ENCODE results near the gene GTF2A1. TPM values are rescaled to one million over a fixed set of nuclear protein-coding genes. Genes with fewer than 3 reads are reported as not detected.

The GTF2A1 gene
- total and polyA plus RNA-seq, 2 experiments from 2014 or later = 3.8 to 25.1 TPM

GRCh38 chr14:81137316-81137715 lies 83.4 kb downstream of the GTF2A1 start:
- Histone ChIP-seq H3K9me3 (ENCODE audit: low read depth) (no peaks in the 10 kb centered on the region), H3K79me2 (no peaks in the 10 kb centered on the region), H3K4me2 (no peak overlapping the region), H4K20me1 (ENCODE audit: insufficient read depth, poor library complexity, severe bottlenecking) (no peaks in the 10 kb centered on the region), H2AFZ (no peak overlapping the region), H3K9me2 (replicated peaks; ENCODE audit: insufficient read depth) (no peaks in the 10 kb centered on the region), H3K4me1 (ENCODE audit: insufficient read depth) (no peaks in the 10 kb centered on the region), H3K4me3 (no peak overlapping the region), H3K27me3 (no peaks in the 10 kb centered on the region), H3K36me3 (replicated peaks; ENCODE audit: insufficient read depth, low read depth) (no peaks in the 10 kb centered on the region), H3K27ac (no peak overlapping the region)
- DNase-seq (ENCODE audit: low spot score) = no peak
- TF ChIP-seq EZH2 (IDR thresholded peaks at IDR 0.05; ENCODE audit: borderline replicate concordance) = no peak
- no peak for TF ChIP-seq CTCF (IDR thresholded peaks at IDR 0.05; ENCODE audit: poor library complexity)
- TF ChIP-seq EZH2phosphoT487 (IDR thresholded peaks at IDR 0.05; ENCODE audit: low read depth, severe bottlenecking, unreplicated experiment) = no peak
- 73% methylated on average over 2 of the region's 2 CpGs for WGBS (ENCODE audit: low lambda C conversion rate, missing lambda C conversion rate)

GRCh38 chr14:81133400-81133799 lies 87.4 kb downstream of the GTF2A1 start:
- H3K4me2 ChIP-seq = no peak overlapping the region
- H3K36me3 ChIP-seq (replicated peaks; ENCODE audit: insufficient read depth, low read depth) = no peaks in the 10 kb centered on the region
- no peaks in the 10 kb centered on the region for H3K4me1 ChIP-seq (ENCODE audit: insufficient read depth)
- H3K79me2 ChIP-seq = no peaks in the 10 kb centered on the region
- no peak for DNase-seq (ENCODE audit: low spot score)
- no peak overlapping the region for H3K4me3 ChIP-seq
- H2AFZ ChIP-seq = no peak overlapping the region
- no peaks in the 10 kb centered on the region for H3K9me2 ChIP-seq (replicated peaks; ENCODE audit: insufficient read depth)
- WGBS (ENCODE audit: low lambda C conversion rate, missing lambda C conversion rate) = 87% methylated on average over 2 of the region's 2 CpGs
- no peaks in the 10 kb centered on the region for H4K20me1 ChIP-seq (ENCODE audit: insufficient read depth, poor library complexity, severe bottlenecking)
- H3K27ac ChIP-seq = no peak overlapping the region
- no peaks in the 10 kb centered on the region for H3K9me3 ChIP-seq (ENCODE audit: low read depth)
- no peaks in the 10 kb centered on the region for H3K27me3 ChIP-seq
- TF ChIP-seq EZH2 (IDR thresholded peaks at IDR 0.05; ENCODE audit: borderline replicate concordance) (no peak), CTCF (IDR thresholded peaks at IDR 0.05; ENCODE audit: poor library complexity) (no peak), EZH2phosphoT487 (IDR thresholded peaks at IDR 0.05; ENCODE audit: low read depth, severe bottlenecking, unreplicated experiment) (no peak)

- no peak overlapping the region for H3K27ac ChIP-seq
- no peaks in the 10 kb centered on the region for H3K27me3 ChIP-seq
- H3K9me3 ChIP-seq (ENCODE audit: low read depth) = no peaks in the 10 kb centered on the region
- no peak overlapping the region for H3K4me2 ChIP-seq
- H3K79me2 ChIP-seq = no peaks in the 10 kb centered on the region
- no peaks in the 10 kb centered on the region for H3K4me1 ChIP-seq (ENCODE audit: insufficient read depth)
- no peaks in the 10 kb centered on the region for H3K9me2 ChIP-seq (replicated peaks; ENCODE audit: insufficient read depth)
- no peaks in the 10 kb centered on the region for H3K36me3 ChIP-seq (replicated peaks; ENCODE audit: insufficient read depth, low read depth)
- 53% methylated on average over 3 of the region's 3 CpGs for WGBS (ENCODE audit: low lambda C conversion rate, missing lambda C conversion rate)
- H3K4me3 ChIP-seq = no peak overlapping the region
- no peak for DNase-seq (ENCODE audit: low spot score)
- no peaks in the 10 kb centered on the region for H4K20me1 ChIP-seq (ENCODE audit: insufficient read depth, poor library complexity, severe bottlenecking)
- H2AFZ ChIP-seq = no peak overlapping the region
- TF ChIP-seq CTCF (IDR thresholded peaks at IDR 0.05; ENCODE audit: poor library complexity) (no peak), EZH2phosphoT487 (IDR thresholded peaks at IDR 0.05; ENCODE audit: low read depth, severe bottlenecking, unreplicated experiment) (no peak), EZH2 (IDR thresholded peaks at IDR 0.05; ENCODE audit: borderline replicate concordance) (no peak)
Observed at GRCh38 chr14:81132468-81132867, 88.3 kb downstream of the GTF2A1 start.

- Histone ChIP-seq H3K9me2 (replicated peaks; ENCODE audit: insufficient read depth) (no peaks in the 10 kb centered on the region), H2AFZ (no peak overlapping the region), H3K4me2 (no peak overlapping the region), H3K27ac (no peak overlapping the region), H3K27me3 (no peaks in the 10 kb centered on the region), H3K9me3 (ENCODE audit: low read depth) (no peaks in the 10 kb centered on the region), H4K20me1 (ENCODE audit: insufficient read depth, poor library complexity, severe bottlenecking) (no peaks in the 10 kb centered on the region), H3K79me2 (no peaks in the 10 kb centered on the region), H3K36me3 (replicated peaks; ENCODE audit: insufficient read depth, low read depth) (no peaks in the 10 kb centered on the region), H3K4me3 (no peak overlapping the region), H3K4me1 (ENCODE audit: insufficient read depth) (no peaks in the 10 kb centered on the region)
- 95% methylated on average over 1 of the region's 1 CpG for WGBS (ENCODE audit: low lambda C conversion rate, missing lambda C conversion rate)
- DNase-seq (ENCODE audit: low spot score) = no peak
- TF ChIP-seq CTCF (IDR thresholded peaks at IDR 0.05; ENCODE audit: poor library complexity) (no peak), EZH2phosphoT487 (IDR thresholded peaks at IDR 0.05; ENCODE audit: low read depth, severe bottlenecking, unreplicated experiment) (no peak), EZH2 (IDR thresholded peaks at IDR 0.05; ENCODE audit: borderline replicate concordance) (no peak)
Observed at GRCh38 chr14:81129242-81129641, 91.5 kb downstream of the GTF2A1 start.
